Uterus (tissue), 4 donors: ENCODE data around the gene C1QTNF5. TPM values are rescaled to one million over a fixed set of nuclear protein-coding genes. Genes with fewer than 3 reads are reported as not detected.

Experiments used
- DNase-seq, 2 donors: peaks; one replicate each; pipeline ENCODE4 v3.0.0-alpha.2; 2019 to 2020
- H3K27ac ChIP-seq, 2 donors: fragments of 200-600 bp; sonication (generic); 1 replicate in 1 of 2; 2 replicates in 1 of 2; pipeline ENCODE4 v1.5.1; 2016 to 2018
- H3K27me3 ChIP-seq, 2 donors: fragments of 200-600 bp; sonication (generic); one replicate each; pipeline ENCODE4 v1.5.1; 2018 to 2019; ENCODE audit warnings: control low read depth in 1 of 2
- H3K36me3 ChIP-seq, 2 donors: fragments of 200-600 bp; sonication (generic); one replicate each; pipeline ENCODE4 v1.5.1; 2019; ENCODE audit warnings: control low read depth in 1 of 2
- H3K4me1 ChIP-seq, 2 donors: fragments of 200-600 bp; sonication (generic); one replicate each; pipeline ENCODE4 v1.5.1; 2018 to 2019; ENCODE audit warnings: control low read depth in 1 of 2
- H3K4me3 ChIP-seq, 2 donors: fragments of 200-600 bp; sonication (generic); 1 replicate in 1 of 2; 2 replicates in 1 of 2; pipeline ENCODE4 v1.5.1; 2018 to 2019; ENCODE audit warnings: mild to moderate bottlenecking in 1 of 2
- H3K9me3 ChIP-seq, 2 donors: fragments of 200-600 bp; sonication (generic); one replicate each; pipeline ENCODE4 v1.5.1; 2019; ENCODE audit warnings: control low read depth in 1 of 2
- POLR2A ChIP-seq, 2 donors: fragments of 450-650 bp; IDR thresholded peaks; one replicate each; pipeline ENCODE4 v1.6.1; 2016; ENCODE audit warnings: antibody characterized with exemption in 2 of 2, mild to moderate bottlenecking in 1 of 2, moderate library complexity in 1 of 2
- intact Hi-C: fragments of 100-400 bp; cut with DNase I; formaldehyde crosslinking; loops from one replicate; pipeline ENCODE4 v1.15.1; 2023; ENCODE audit warnings: low total_unique reads
- microRNA-seq: library from miRNA; unstranded; fragments of <30 nt; microRNA quantifications from one replicate; pipeline ENCODE4, GENCODE V29; 2016; ENCODE audit warnings: borderline microRNAs expressed, borderline replicate concordance
- small RNA-seq: library from RNA; depleted of rRNA; stranded (forward); fragments of <200 nt; gene quantifications from one replicate; pipeline ENCODE3, GENCODE V24; 2016
- total RNA-seq, 4 donors: library from RNA; depleted of rRNA in 3 of 4; stranded (reverse); fragments of >200 nt in 3 of 4; gene quantifications; one replicate each; pipeline versions ENCODE4 v1.1.0 to v1.2.4, GENCODE V29; 2014 to 2023
- TF ChIP-seq, protein P1 (sequence below), 4 experiments: fragments of 200-600 bp in 2 of 4; fragments of 450-650 bp in 2 of 4; sonication (generic) in 2 of 4; IDR thresholded peaks; one replicate each; pipeline ENCODE4 v1.5.1; 2016 to 2019; ENCODE audit warnings: antibody characterized with exemption in 4 of 4, mild to moderate bottlenecking in 2 of 4, moderate library complexity in 1 of 4
- donor health status: DM: yes; HTN: yes; CAD: no.

The C1QTNF5 gene
- total RNA-seq, 4 donors from 2014 or later, result 6.5 to 40.2 (median 35.7) TPM

DNA sequence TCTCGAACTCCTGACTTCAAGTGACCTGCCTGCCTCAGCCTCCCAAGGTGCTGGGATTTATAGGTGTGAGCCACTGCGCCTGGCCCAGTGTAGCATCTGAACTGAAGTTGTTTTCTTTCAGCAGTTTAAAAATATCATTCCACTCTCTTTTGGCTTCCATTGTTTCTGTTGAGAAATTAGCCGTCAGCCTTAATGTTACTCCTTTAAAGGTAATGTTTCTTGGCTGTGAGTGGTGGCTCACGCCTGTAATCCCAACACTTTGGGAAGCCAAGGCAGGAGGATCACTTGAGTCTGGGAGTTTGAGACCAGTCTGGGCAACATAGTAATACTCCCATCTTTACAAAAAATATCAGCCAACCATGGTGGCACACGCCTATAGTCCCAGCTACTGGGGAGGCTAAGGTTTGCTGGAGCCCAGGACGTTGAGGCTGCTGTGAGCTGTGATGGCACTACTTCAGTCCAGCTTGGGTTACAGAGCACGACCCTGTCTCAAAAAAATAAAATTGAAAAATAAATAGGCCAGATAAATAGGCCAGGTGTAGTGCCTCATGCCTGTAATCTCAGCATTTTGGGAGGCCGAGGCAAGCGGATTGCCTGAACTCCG lies 49.7 kb downstream of the C1QTNF5 start:
- no peak for DNase-seq

More for the DNA sequence above, 49.7 kb downstream of the C1QTNF5 start:
- intact Hi-C loops, result no loop called here
- H3K4me3 ChIP-seq, result no peak overlapping the region
- no peaks in the 10 kb centered on the region for H3K36me3 ChIP-seq
- no peaks in the 10 kb centered on the region for H3K4me1 ChIP-seq
- no peaks in the 10 kb centered on the region for H3K9me3 ChIP-seq
- TF ChIP-seq POLR2A (IDR thresholded peaks at IDR 0.05), result no peak
- TF ChIP-seq, protein P1, sequence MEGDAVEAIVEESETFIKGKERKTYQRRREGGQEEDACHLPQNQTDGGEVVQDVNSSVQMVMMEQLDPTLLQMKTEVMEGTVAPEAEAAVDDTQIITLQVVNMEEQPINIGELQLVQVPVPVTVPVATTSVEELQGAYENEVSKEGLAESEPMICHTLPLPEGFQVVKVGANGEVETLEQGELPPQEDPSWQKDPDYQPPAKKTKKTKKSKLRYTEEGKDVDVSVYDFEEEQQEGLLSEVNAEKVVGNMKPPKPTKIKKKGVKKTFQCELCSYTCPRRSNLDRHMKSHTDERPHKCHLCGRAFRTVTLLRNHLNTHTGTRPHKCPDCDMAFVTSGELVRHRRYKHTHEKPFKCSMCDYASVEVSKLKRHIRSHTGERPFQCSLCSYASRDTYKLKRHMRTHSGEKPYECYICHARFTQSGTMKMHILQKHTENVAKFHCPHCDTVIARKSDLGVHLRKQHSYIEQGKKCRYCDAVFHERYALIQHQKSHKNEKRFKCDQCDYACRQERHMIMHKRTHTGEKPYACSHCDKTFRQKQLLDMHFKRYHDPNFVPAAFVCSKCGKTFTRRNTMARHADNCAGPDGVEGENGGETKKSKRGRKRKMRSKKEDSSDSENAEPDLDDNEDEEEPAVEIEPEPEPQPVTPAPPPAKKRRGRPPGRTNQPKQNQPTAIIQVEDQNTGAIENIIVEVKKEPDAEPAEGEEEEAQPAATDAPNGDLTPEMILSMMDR (IDR thresholded peaks at IDR 0.05), result no peak
- no peak overlapping the region for H3K27ac ChIP-seq
- no peaks in the 10 kb centered on the region for H3K27me3 ChIP-seq

Small RNAs within 50 kb of the gene (microRNA-seq; reads per million reads assigned to microRNA genes)
- gene MIR6756, result not detected

Small RNAs within 50 kb of the gene (small RNA-seq; reads per million reads assigned to genes)
- gene RF01225 (not detected), gene RNU6-262P (not detected)

Other genes with a start within 250 kb of the C1QTNF5 start
- gene DPAGT1, start 239.0 kb downstream of the C1QTNF5 start, total RNA-seq, result 10 to 100 TPM in 2 of 4 donors, 1 to 10 TPM in 2; 2.8 to 30.6 (median 16.9) TPM
- gene C2CD2L, start 233.5 kb downstream of the C1QTNF5 start, total RNA-seq, result 10 to 100 TPM in 1 of 4 donors, 1 to 10 TPM in 3; 1.8 to 14.3 (median 2.7) TPM
- 10 to 100 TPM; 13.5 to 27.6 (median 15.4) TPM for gene HINFP, start 219.3 kb downstream of the C1QTNF5 start, total RNA-seq
- gene ABCG4, start 191.8 kb downstream of the C1QTNF5 start, total RNA-seq, result 1 to 10 TPM in 1 of 4 donors, under 1 TPM in 1, not detected in 2; 0.55 to 2.7 TPM
- gene NLRX1, start 172.2 kb downstream of the C1QTNF5 start, total RNA-seq, result 10 to 100 TPM in 3 of 4 donors, 1 to 10 TPM in 1; 5.1 to 23.5 (median 16.8) TPM
- gene NHERF4, start 155.4 kb downstream of the C1QTNF5 start, total RNA-seq, result under 1 TPM in 2 of 4 donors, not detected in 2; under 0.01 to 0.41 TPM
- 10 to 100 TPM in 3 of 4 donors, 1 to 10 TPM in 1; 10.0 to 39.9 (median 13.0) TPM for gene CBL, start 134.5 kb downstream of the C1QTNF5 start, total RNA-seq
- 100 to 1,000 TPM; 228 to 564 (median 354) TPM for gene MCAM, start 23.8 kb downstream of the C1QTNF5 start, total RNA-seq
- 10 to 100 TPM in 1 of 4 donors, 1 to 10 TPM in 3; 3.3 to 23.1 (median 6.8) TPM for gene RNF26, start 6.4 kb downstream of the C1QTNF5 start, total RNA-seq
- gene MFRP, start 5.8 kb upstream of the C1QTNF5 start, total RNA-seq, result under 1 TPM in 2 of 4 donors, not detected in 2; 0.07 to 0.26 TPM
- 10 to 100 TPM in 1 of 4 donors, 1 to 10 TPM in 1, under 1 TPM in 1, not detected in 1; 0.29 to 28.2 (median 2.1) TPM for gene USP2, start 40.8 kb upstream of the C1QTNF5 start, total RNA-seq
- gene THY1, start 82.3 kb upstream of the C1QTNF5 start, total RNA-seq, result 10 to 100 TPM; 10.7 to 88.9 (median 41.3) TPM